ENCODE data around the gene UVRAG. TPM values are rescaled to one million over a fixed set of nuclear protein-coding genes. Genes with fewer than 3 reads are reported as not detected.

UVRAG gene
- total and polyA plus RNA-seq, 2 of the 13 experiments (the other 11 are each of a cell fraction or from before 2014, with no cell fraction given) = 9.7 to 17.3 TPM

- TF ChIP-seq, protein P1, sequence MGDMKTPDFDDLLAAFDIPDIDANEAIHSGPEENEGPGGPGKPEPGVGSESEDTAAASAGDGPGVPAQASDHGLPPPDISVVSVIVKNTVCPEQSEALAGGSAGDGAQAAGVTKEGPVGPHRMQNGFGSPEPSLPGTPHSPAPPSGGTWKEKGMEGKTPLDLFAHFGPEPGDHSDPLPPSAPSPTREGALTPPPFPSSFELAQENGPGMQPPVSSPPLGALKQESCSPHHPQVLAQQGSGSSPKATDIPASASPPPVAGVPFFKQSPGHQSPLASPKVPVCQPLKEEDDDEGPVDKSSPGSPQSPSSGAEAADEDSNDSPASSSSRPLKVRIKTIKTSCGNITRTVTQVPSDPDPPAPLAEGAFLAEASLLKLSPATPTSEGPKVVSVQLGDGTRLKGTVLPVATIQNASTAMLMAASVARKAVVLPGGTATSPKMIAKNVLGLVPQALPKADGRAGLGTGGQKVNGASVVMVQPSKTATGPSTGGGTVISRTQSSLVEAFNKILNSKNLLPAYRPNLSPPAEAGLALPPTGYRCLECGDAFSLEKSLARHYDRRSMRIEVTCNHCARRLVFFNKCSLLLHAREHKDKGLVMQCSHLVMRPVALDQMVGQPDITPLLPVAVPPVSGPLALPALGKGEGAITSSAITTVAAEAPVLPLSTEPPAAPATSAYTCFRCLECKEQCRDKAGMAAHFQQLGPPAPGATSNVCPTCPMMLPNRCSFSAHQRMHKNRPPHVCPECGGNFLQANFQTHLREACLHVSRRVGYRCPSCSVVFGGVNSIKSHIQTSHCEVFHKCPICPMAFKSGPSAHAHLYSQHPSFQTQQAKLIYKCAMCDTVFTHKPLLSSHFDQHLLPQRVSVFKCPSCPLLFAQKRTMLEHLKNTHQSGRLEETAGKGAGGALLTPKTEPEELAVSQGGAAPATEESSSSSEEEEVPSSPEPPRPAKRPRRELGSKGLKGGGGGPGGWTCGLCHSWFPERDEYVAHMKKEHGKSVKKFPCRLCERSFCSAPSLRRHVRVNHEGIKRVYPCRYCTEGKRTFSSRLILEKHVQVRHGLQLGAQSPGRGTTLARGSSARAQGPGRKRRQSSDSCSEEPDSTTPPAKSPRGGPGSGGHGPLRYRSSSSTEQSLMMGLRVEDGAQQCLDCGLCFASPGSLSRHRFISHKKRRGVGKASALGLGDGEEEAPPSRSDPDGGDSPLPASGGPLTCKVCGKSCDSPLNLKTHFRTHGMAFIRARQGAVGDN (CRISPR knock-in tag; IDR thresholded peaks at IDR 0.05) = peak; percentile 91
- TF ChIP-seq PRDM10 (CRISPR knock-in tag; IDR thresholded peaks at IDR 0.05; ENCODE audit: low read depth) (peak; percentile 62), KAT8 (CRISPR knock-in tag; IDR thresholded peaks at IDR 0.05) (0 out of 2 replicates have a peak, but pooled peaks have one; percentile 27), ZFX (CRISPR knock-in tag; IDR thresholded peaks at IDR 0.05; ENCODE audit: low read depth) (peak; percentile 70), RXRA (CRISPR knock-in tag; IDR thresholded peaks at IDR 0.05) (peak; percentile 28; the same call in 1 of the 2 replicates), GATAD2A (CRISPR knock-in tag; IDR thresholded peaks at IDR 0.05) (peak; percentile 37; the same call in 1 of the 2 replicates), NRL (CRISPR knock-in tag; IDR thresholded peaks at IDR 0.05; ENCODE audit: borderline replicate concordance) (peak; percentile 54; the same call in 1 of the 2 replicates), BORCS8-MEF2B (CRISPR knock-in tag; IDR thresholded peaks at IDR 0.05) (no peak), ZBTB43 (CRISPR knock-in tag; conservative IDR thresholded peaks at IDR 0.05) (0 out of 2 replicates have a peak, but pooled peaks have one; percentile 23), PPARG (CRISPR knock-in tag; conservative IDR thresholded peaks at IDR 0.05) (no peak), BATF2 (CRISPR knock-in tag; IDR thresholded peaks at IDR 0.05) (0 out of 2 replicates have a peak, but pooled peaks have one; percentile 32), ZNF180 (CRISPR knock-in tag; IDR thresholded peaks at IDR 0.05; ENCODE audit: borderline replicate concordance, low read depth) (no peak), ZFY (CRISPR knock-in tag; IDR thresholded peaks at IDR 0.05) (peak; percentile 69)
- TF ChIP-seq, protein P2, sequence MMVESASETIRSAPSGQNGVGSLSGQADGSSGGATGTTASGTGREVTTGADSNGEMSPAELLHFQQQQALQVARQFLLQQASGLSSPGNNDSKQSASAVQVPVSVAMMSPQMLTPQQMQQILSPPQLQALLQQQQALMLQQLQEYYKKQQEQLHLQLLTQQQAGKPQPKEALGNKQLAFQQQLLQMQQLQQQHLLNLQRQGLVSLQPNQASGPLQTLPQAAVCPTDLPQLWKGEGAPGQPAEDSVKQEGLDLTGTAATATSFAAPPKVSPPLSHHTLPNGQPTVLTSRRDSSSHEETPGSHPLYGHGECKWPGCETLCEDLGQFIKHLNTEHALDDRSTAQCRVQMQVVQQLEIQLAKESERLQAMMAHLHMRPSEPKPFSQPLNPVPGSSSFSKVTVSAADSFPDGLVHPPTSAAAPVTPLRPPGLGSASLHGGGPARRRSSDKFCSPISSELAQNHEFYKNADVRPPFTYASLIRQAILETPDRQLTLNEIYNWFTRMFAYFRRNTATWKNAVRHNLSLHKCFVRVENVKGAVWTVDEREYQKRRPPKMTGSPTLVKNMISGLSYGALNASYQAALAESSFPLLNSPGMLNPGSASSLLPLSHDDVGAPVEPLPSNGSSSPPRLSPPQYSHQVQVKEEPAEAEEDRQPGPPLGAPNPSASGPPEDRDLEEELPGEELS (CRISPR knock-in tag; IDR thresholded peaks at IDR 0.05) = peak; percentile 42
Observed at GRCh38 chr11:75792997-75793800, 21.8 kb upstream of the UVRAG start (continued).

All from HepG2 (cell line).